ENCODE data around the gene SPSB3.
"Not testable (repeated sequence)": the region's sequence is repeated elsewhere in the genome, so short reads cannot be mapped to it uniquely, and the experiment has no call there.

Gene SPSB3

DNA sequence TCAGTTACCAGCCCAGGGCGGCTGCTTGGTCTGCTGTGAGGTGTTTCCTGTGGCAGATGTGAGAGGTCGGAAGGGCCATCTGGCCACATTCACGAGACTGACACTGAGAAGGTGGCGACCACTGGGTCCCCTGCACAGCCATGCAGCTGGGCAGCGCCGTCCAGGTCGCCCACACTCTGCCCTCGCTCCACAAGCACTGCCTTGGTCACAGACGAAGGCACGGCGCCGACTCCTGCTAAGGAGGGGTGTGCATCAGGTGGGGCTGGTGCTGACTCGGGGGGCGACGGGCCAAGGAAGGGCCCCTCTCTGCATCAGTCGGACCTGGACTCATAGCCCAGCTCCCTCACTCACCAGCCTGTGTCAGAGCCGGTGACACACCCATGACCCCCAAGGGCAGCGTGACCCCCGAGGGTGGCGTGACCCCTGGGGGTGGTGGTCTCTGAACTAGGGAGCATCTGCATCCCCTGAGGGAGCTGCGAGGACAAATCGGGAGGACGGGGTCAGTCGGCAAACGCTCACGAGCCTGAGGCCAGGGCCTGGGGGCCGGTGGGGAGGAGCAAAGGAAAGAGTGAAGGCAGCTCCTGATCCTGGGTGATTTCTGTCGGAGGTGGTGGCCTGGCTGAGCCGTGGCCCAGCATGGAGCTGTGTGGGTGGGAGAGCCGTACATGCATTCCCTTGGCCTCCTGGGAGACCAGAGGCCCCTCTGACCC is 41.4 kb downstream of the SPSB3 start:
- DNase-seq = no peak

- no peak for DNase-seq
Observed at GRCh38 chr16:1740234-1740633, 42.1 kb downstream of the SPSB3 start.

DNA sequence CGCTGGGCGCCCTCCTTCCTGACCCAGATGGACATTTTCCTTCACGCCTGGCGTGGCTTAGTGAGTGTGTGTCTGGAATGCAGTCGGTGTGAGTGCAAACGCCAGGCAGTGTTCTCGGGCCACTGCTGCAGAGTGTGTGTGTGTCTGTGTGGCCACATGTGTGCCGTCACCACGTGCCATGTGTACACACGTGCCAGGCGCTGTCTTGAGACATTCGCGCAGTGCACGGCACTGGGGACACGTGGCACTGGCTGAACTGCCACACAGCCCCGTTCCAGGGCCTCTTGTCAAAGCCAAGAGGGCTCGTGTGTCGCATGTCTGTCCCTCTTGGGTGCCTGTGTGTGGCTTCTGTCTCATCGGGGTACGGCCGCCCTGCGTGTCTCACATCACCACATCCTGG is 47.6 kb downstream of the SPSB3 start:
- no peak for DNase-seq

DNA sequence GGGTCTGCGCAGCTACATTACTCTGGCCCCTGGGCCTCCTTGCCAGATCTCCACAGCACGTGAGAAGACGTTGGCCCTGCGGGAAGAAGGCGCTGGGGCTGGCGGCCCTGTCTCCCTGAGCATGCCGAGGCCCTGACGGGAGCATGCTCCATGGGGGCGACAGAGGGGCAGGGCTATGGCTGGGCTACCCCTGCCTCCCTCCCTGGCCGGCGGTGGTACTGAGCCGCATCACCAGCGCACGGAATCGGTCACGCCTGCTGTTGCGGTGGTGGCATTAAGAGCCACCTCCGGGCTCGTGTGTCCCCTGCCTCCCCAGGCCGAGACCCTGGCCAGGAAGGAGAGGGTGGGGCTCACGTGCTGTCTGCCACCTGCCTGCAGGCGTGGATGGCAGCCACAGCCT is 48.2 kb downstream of the SPSB3 start:
- DNase-seq = no peak

- DNase-seq = not testable (repeated sequence)
Observed at GRCh38 chr16:1732551-1732987, 49.8 kb downstream of the SPSB3 start.

DNA sequence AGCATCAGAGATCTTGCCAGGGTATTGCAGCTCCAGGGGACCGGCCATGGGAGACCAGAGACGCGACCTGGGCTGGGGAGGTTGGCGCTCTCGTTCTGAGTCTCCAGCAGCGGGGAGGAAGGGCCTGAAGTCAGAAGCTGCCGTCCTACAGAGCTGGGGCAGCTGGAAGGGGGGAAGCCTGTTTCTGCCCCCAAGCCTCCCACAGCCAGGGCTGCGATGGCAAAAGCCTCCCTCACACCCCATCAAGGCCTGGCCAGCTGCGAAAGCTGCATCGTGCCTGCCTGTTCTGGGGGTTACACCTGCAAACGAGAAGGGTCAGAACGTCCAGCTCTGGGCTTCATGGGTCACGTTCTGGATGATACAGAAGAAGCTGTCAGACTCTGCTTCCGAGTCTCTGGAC is 50.3 kb downstream of the SPSB3 start:
- DNase-seq = no peak

DNA sequence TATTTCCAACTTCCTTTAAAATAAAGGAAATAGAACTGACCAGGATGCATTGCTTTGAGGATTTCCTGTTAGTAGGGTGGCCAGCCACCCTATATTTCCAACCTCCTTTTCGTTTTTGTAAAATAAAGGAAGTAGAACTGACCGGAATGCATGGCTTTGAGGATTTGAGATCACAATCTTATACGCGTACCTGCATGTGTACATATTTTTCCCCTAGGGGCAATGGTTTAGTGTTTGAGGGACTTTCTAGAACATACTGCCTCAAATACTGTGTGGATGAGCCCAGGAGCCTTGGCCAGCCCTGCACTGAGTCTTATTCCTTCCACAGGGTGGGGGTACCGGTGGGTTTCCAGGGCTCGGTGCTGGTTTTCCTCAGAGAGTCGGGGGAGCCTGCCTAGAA is 50.8 kb downstream of the SPSB3 start:
- DNase-seq = no peak

GRCh38 chr16:1731073-1731472 is 51.3 kb downstream of the SPSB3 start:
- DNase-seq = no peak

GRCh38 chr16:1729445-1729844 is 52.9 kb downstream of the SPSB3 start:
- DNase-seq = no peak

DNA sequence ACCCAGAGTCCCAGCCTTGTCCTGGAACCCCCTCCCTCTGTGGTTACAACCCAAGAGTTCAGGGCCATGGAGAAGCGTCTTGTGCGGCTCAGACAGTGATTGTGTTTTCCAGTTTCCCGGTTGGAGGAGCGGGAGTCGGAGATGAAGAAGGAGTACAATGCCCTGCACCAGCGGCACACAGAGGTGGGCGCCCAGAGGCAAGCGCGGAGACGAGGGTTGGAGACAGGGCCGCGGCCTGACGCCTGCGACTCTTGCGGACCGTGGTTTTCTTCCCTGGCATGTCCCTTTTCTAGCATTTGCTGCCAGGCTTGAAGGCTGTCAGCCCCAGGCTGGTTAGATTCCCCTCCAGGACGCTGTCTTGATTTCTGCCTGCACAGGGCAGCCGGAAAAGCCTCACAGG is 53.3 kb downstream of the SPSB3 start:
- DNase-seq = no peak

DNA sequence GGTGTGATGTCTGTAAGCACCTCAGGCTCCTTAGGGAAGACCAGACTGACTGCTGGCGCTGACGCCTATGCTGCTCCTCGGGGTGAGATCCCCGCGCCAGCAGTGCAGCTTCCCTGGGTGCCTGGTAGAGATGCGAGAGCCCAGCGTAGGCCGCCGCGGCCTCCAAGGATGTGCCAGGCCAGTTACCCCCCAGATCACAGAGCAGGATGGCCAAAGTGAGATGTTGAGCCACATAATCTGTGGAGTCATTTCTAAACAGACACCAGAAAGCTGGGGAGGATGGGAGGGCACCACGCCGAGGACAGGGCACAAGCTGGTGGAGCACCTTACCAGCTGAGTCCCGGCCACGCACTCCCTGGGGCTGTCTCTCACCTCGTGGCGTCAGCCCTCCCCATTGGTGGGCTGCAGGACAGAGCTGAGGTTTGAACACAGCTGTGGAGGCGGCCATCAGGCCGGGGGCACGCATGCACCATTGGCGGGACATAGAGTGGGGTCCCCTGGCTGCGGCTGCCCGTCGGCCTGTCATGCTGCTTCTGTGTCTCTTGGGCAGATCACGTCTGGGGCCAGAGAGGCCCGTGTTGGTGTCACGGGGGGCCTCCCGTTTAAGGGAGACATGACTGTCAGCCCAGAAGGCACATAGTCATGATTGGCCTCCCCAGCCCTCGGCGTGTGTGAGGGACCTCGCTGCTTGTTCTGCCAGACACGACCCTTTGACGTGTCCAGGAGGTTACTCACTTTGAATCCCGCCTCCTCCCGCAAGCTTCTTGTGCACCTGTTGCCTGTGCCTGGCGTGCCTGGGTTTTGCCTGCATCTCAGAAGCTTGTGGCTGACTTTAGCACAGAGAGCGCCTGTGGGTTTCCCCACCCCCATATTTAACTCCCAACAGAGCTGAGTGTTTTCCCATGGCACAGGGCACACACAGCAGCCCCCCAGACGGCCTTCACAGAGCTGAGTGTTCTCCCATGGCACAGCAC is 54.4 kb downstream of the SPSB3 start:
- no peak for DNase-seq

All from fibroblast of skin of scalp (primary cell).